ENCODE data around the gene PARD3.

- TF ChIP-seq ARNT (IDR thresholded peaks at IDR 0.05) (no peak), L3MBTL2 (conservative IDR thresholded peaks at IDR 0.05) (no peak), BHLHE40 (IDR thresholded peaks at IDR 0.05; ENCODE audit: borderline replicate concordance) (no peak), TARDBP (IDR thresholded peaks at IDR 0.05) (no peak), SUZ12 (IDR thresholded peaks at IDR 0.05) (no peak), FOXM1 (IDR thresholded peaks at IDR 0.05; ENCODE audit: borderline replicate concordance) (no peak), ELF4 (IDR thresholded peaks at IDR 0.05) (no peak), SP1 (IDR thresholded peaks at IDR 0.05) (no peak), PKNOX1 (IDR thresholded peaks at IDR 0.05) (no peak), ZNF384 (IDR thresholded peaks at IDR 0.05) (no peak), CTBP1 (IDR thresholded peaks at IDR 0.05; ENCODE audit: borderline replicate concordance) (no peak), FOXK2 (IDR thresholded peaks at IDR 0.05) (no peak), FOXA1 (IDR thresholded peaks at IDR 0.05) (no peak), NFRKB (IDR thresholded peaks at IDR 0.05) (no peak)
Observed at GRCh38 chr10:34273340-34273739, 541.8 kb downstream of the PARD3 start.
